Left ventricle myocardium inferior (tissue), 1 donor: Measurements from ENCODE around the gene CCAR1. TPM values are rescaled to one million over a fixed set of nuclear protein-coding genes. Genes with fewer than 3 reads are reported as not detected.

ENCODE experiments used
- DNase-seq: peaks from one replicate; pipeline ENCODE4 v3.0.0-alpha.2; 2020
- H3K27ac ChIP-seq: fragments of 200-600 bp; replicated peaks from 2 replicates; pipeline ENCODE4 v1.8.0; 2021
- H3K27me3 ChIP-seq: fragments of 200-600 bp; 2 replicates; pipeline ENCODE4 v1.8.0; 2021; ENCODE audit warnings: low read depth
- H3K36me3 ChIP-seq: fragments of 200-600 bp; 2 replicates; pipeline ENCODE4 v1.8.0; 2021
- H3K4me1 ChIP-seq: fragments of 200-600 bp; 2 replicates; pipeline ENCODE4 v1.8.0; 2021
- H3K4me3 ChIP-seq: fragments of 200-600 bp; 2 replicates; pipeline ENCODE4 v1.8.0; 2021; ENCODE audit warnings: mild to moderate bottlenecking, moderate library complexity
- H3K9me3 ChIP-seq: fragments of 200-600 bp; replicated peaks from 2 replicates; pipeline ENCODE4 v1.8.0; 2021
- CTCF ChIP-seq: fragments of 200-600 bp; IDR thresholded peaks from 2 replicates; pipeline ENCODE4 v1.8.0; 2021; ENCODE audit warnings: antibody characterized with exemption, mild to moderate bottlenecking, borderline replicate concordance
- intact Hi-C: fragments of 100-400 bp; cut with micrococcal nuclease; formaldehyde crosslinking; loops from one replicate; pipeline ENCODE4 v1.11.0; 2022
- total RNA-seq: library from RNA; stranded (reverse); fragmentation: NEBNext Ultra II Directional; extraction: Animal tissue kit (Norgen Biotek cat#: 25700); gene quantifications from one replicate; pipeline ENCODE4 v1.2.1, GENCODE V29; 2021
- donor health status: DM: no; HTN: yes; CAD: no; lungs with severe emphysema.

The CCAR1 gene
- total RNA-seq, 1 donor from 2014 or later, result 27.5 TPM

- no peak for TF ChIP-seq CTCF
- Histone ChIP-seq H3K36me3 (peaks cover 94% of the 10 kb centered on the region), H3K27ac (no peak overlapping the region), H3K4me1 (no peaks in the 10 kb centered on the region), H3K27me3 (no peaks in the 10 kb centered on the region), H3K4me3 (no peak overlapping the region), H3K9me3 (no peaks in the 10 kb centered on the region)
- intact Hi-C loops, result no loop called here
- DNase-seq, result no peak
Observed at GRCh38 chr10:68781613-68782574, 60.9 kb downstream of the CCAR1 start.

- H3K4me1 ChIP-seq, result no peaks in the 10 kb centered on the region
- no peaks in the 10 kb centered on the region for H3K9me3 ChIP-seq
- no peak for DNase-seq
- TF ChIP-seq CTCF, result no peak
- H3K27ac ChIP-seq, result no peak overlapping the region
- peaks cover 94% of the 10 kb centered on the region for H3K36me3 ChIP-seq
- H3K4me3 ChIP-seq, result no peak overlapping the region
- no peaks in the 10 kb centered on the region for H3K27me3 ChIP-seq
- intact Hi-C loops, result no loop called here
Observed at GRCh38 chr10:68784476-68784875, 63.4 kb downstream of the CCAR1 start.

GRCh38 chr10:68787813-68788212 is 66.8 kb downstream of the CCAR1 start:
- no peaks in the 10 kb centered on the region for H3K4me1 ChIP-seq
- peaks cover 96% of the 10 kb centered on the region for H3K36me3 ChIP-seq
- no peaks in the 10 kb centered on the region for H3K27me3 ChIP-seq
- no peak overlapping the region for H3K27ac ChIP-seq
- DNase-seq, result no peak
- no peak overlapping the region for H3K4me3 ChIP-seq
- no peaks in the 10 kb centered on the region for H3K9me3 ChIP-seq
- no peak for TF ChIP-seq CTCF
- intact Hi-C loops, result no loop called here

- H3K36me3 ChIP-seq, result peaks cover 97% of the 10 kb centered on the region
Observed at GRCh38 chr10:68790476-68790875, 69.4 kb downstream of the CCAR1 start.

GRCh38 chr10:68792115-68792514 is 71.1 kb downstream of the CCAR1 start:
- DNase-seq, result no peak
- H3K9me3 ChIP-seq, result no peaks in the 10 kb centered on the region
- TF ChIP-seq CTCF, result peak; percentile 20
- H3K4me1 ChIP-seq, result no peaks in the 10 kb centered on the region
- H3K4me3 ChIP-seq, result no peak overlapping the region
- no peak overlapping the region for H3K27ac ChIP-seq
- intact Hi-C loops, result loop anchor here (10.0 kb wide), 1 partner anchor 103 kb away; no protein-coding TSS in a partner anchor
- no peaks in the 10 kb centered on the region for H3K27me3 ChIP-seq
- peaks cover 90% of the 10 kb centered on the region for H3K36me3 ChIP-seq

More at GRCh38 chr10:68790476-68790875, 69.4 kb downstream of the CCAR1 start:
- no peaks in the 10 kb centered on the region for H3K4me1 ChIP-seq
- DNase-seq, result no peak
- H3K4me3 ChIP-seq, result no peak overlapping the region
- TF ChIP-seq CTCF, result no peak
- no peak overlapping the region for H3K27ac ChIP-seq
- H3K27me3 ChIP-seq, result no peaks in the 10 kb centered on the region
- intact Hi-C loops, result loop anchor here (10.0 kb wide), 1 partner anchor 104 kb away; no protein-coding TSS in a partner anchor
- H3K9me3 ChIP-seq, result no peaks in the 10 kb centered on the region
